ENCODE data around the gene SLC7A1. TPM values are rescaled to one million over a fixed set of nuclear protein-coding genes. Genes with fewer than 3 reads are reported as not detected.

SLC7A1 gene
- total RNA-seq, 4 donors from 2014 or later: 7.3 to 17.9 (median 10.5) TPM

- TF ChIP-seq CTCF (IDR thresholded peaks at IDR 0.05; ENCODE audit: low read depth): no peak
Measured at GRCh38 chr13:29527916-29528315, 67.6 kb downstream of the SLC7A1 start.

DNA sequence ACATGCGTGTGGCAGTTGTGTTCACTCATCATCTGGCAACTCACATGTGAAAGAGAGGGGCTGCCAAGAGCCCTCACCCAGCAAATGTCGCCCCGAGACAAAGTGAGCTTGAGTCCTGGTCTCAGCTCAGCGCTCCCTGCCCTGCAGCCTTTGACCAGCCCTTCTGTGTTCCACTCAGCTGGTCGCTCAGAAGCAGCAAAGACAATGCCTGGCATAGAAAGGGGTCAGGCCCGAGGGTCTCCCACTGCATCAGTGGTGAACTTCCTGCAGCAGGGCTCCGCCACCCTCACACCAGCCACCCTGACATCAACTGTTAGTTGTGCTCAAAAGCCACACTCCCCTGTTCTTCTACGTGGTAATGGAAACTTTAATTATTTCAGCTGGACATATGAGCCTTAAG lies 68.0 kb downstream of the SLC7A1 start:
- TF ChIP-seq CTCF (IDR thresholded peaks at IDR 0.05; ENCODE audit: low read depth): no peak

GRCh38 chr13:29526741-29527140 lies 68.7 kb downstream of the SLC7A1 start:
- no peak for TF ChIP-seq CTCF (IDR thresholded peaks at IDR 0.05; ENCODE audit: low read depth)

DNA sequence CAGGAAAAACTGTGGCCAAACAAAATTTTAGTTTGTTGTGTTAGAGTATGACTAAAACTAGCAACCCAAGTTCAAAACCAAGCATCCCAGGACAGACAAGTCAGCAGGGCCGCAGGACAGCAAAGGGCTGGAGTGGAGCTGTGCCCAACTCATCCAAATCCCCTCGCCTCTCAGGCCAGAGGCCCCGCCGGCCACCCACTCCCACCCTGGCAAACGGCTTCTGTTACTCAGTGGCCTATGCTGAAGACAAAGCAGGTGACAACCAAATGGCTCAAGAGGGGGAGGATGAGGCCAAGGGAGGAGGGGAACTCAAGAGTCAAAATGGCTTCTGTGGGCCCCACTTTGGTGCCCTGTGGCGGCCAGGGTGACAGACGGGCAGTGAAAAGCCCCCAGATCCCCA lies 69.7 kb downstream of the SLC7A1 start:
- TF ChIP-seq CTCF (IDR thresholded peaks at IDR 0.05; ENCODE audit: low read depth): no peak

DNA sequence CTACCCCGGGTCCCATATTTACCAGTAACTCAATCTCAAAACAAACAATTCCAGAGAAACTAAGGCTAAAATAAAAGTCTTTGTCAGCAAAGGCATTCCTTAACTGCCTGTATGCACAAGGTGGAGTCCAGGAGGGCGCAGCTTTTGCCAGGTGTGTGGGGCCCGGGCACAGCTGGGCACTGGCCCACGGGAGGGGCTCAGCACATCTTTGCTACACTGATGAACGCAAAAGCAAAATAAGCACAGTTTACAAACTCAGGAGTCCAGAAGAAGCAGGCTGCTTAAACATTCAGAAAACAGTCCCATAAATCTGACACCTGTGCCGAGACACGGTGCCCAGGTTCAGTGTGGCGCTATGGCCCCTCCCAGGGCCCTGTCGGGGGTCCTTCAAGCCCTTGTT lies 70.8 kb downstream of the SLC7A1 start:
- TF ChIP-seq CTCF (IDR thresholded peaks at IDR 0.05; ENCODE audit: low read depth): no peak

DNA sequence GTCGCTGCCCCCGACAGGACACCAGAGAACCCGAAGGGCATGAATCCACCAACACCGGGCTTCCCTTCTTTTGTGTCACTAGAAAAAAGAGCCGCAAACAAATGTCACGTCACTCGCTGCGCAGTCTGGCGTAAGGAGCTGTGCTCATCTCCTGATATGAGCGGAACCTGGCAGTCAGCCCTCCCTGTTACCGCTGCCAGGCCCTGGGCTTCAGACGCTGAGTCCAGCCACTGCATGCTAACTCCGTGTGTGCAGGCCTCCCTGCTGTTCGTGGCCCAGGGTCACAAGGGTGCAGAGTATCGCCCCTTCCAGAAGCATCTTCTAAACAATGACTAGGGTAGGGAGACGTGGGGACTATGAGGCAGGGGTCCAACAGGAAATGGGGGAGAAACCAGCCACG lies 71.3 kb downstream of the SLC7A1 start:
- TF ChIP-seq CTCF (IDR thresholded peaks at IDR 0.05; ENCODE audit: low read depth): no peak

GRCh38 chr13:29523199-29523961 lies 72.1 kb downstream of the SLC7A1 start:
- TF ChIP-seq CTCF (IDR thresholded peaks at IDR 0.05; ENCODE audit: low read depth): no peak

Measured in subcutaneous adipose tissue (tissue), 4 donors.